GM19023 (cell line): ENCODE measurements around the gene LRRC8C.
"Not testable (repeated sequence)": the region's sequence is repeated elsewhere in the genome, so short reads cannot be mapped to it uniquely, and the experiment has no call there.

ENCODE experiments used
- ATAC-seq: cut with Tn5 transposase; IDR thresholded peaks from one replicate; pipeline ENCODE4 v1.9.1; 2021; ENCODE audit warnings: mild to moderate bottlenecking, moderate library complexity; ENCODE audit not compliant: unreplicated experiment

Gene LRRC8C

DNA sequence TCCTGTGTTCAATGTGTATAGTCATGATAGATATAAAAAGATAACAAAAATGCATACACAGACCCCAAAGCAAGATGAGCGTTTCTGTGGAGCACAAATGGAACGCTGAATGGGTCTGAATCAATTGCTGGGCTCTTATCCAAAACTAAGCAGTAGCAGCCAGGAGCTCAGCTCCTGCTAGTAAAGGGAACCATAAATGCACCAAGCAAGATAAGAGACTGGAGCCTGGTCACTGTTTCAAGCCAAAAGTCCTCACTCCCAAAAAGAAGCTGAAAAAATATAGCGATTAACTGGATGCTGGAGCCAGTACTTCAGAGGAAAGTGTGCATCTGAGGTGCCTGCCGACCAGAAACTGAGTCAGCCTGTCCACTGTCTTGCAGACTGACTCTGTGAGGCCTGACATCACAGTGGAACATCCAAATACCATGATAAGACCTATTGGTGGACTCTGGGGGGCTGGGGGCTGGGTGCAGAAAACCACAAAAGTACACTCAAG lies 68.9 kb downstream of the LRRC8C start:
- no peak for ATAC-seq

DNA sequence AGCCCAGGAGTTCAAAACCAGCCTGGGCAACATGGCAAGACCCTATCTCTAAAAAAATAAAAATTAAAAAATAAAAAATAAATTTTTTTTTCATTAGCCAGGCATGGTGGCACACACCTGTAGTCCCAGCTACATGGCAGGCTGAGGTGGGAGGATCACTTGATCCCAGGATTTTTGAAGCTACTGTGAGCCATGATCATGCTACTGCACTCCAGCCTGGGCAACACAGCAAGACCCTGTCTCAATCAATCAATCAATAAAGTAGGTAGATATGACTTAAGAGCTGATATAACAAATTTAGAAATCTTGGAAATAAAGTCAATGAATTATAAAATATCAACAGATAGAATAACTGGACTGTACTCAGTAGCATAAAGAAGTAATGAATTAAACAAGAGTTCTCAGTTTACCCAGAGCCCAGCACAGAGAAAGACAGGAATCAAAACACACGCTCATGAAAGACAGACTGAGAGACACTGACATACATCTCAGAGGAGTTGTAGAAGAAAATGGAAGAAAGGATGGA lies 69.7 kb downstream of the LRRC8C start:
- no peak for ATAC-seq

DNA sequence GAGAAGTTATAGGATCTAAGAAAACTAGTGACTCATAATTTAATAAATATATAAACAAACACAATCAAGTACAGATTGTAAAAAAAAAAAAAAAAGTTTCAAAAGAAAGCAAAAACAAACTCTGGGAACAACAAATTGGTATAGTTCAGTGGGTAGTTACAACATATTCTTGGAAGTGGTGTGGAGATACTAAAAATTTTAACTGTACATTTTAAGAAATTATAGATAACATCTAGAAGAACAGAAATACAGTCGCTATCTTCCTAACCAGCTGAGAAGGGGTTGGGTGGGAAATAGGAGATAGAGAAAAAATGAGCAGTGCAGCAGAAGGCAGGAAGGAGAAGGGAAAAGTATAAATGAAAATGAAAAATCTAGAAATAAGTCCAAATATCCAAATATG lies 70.5 kb downstream of the LRRC8C start:
- no peak for ATAC-seq

DNA sequence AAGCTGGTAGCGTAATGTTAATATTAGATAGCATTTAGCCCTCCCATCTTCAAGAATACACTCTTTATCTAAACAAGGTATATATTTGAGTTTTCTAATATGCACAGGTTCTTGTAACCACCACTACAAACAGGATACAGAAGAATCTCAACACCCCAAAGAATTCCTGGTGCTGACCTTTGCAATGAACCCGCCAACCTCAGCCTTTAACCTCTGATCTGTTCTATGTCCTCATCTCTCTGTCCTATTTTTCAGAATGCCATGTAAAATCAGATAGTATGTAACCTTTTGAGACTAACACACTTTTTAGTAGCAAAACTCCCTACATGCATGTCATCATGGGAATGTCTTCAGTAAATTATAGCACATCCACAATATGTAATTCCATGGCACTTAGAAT lies 71.1 kb downstream of the LRRC8C start:
- no peak for ATAC-seq

DNA sequence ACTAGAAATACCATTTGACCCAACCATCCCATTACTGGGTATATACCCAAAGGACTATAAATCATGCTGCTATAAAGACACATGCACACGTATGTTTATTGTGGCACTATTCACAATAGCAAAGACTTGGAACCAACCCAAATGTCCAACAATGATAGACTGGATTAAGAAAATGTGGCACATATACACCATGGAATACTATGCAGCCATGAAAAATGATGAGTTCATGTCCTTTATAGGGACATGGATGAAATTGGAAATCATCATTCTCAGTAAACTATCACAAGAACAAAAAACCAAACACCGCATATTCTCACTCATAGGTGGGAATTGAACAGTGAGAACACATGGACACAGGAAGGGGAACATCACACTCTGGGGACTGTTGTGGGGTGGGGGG lies 72.0 kb downstream of the LRRC8C start:
- ATAC-seq: not testable (repeated sequence)

DNA sequence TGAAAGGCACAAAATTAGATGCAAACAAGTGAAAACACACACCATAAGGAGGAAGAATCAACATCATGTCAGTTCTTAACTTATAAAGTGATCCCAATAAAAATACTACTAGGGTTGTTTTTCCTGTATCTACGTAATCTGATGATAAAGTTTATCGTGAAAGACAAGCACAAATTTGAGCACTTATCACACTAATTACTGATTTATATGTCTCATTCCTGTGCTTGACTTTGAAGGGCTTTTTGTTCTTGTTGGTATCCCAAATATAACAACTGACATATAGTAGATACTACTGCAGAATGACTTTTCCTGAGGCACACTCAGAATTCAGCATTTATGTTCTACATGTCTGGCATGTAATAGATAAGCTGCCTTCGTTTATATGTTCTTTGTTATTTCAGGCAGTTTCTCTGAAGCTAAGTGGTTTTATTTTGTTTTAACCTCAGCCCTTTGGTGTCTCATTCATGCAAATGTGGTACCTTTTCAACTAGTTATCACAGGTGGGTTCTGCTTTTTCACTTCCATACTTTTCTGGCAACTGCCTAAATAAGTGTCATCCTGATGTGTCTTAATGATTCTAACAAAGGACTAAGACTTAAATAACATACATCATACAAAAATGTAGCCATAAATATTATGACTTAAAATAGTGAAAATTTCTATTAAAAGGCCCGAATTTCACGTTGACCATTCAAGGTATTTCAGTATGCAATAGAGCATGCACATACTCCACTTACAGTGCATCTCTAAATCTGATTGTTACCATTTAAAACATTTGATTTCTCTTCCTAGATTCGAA lies 73.2 kb downstream of the LRRC8C start:
- no peak for ATAC-seq

DNA sequence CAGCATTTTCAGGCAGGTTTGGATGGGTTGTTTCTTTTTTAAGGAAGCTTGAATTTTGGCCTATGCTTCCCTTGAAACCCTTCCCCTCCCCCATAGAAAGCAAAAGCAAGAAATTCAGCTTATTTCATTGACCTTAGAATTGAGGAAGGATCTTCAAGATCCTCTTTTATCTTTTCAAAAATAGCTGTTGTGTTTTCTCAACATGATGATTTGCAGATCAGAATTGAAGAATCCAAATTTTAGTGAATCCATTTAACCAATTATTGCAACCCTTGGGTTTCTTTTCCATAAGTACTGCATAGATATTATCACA lies 73.7 kb downstream of the LRRC8C start:
- ATAC-seq: no peak

DNA sequence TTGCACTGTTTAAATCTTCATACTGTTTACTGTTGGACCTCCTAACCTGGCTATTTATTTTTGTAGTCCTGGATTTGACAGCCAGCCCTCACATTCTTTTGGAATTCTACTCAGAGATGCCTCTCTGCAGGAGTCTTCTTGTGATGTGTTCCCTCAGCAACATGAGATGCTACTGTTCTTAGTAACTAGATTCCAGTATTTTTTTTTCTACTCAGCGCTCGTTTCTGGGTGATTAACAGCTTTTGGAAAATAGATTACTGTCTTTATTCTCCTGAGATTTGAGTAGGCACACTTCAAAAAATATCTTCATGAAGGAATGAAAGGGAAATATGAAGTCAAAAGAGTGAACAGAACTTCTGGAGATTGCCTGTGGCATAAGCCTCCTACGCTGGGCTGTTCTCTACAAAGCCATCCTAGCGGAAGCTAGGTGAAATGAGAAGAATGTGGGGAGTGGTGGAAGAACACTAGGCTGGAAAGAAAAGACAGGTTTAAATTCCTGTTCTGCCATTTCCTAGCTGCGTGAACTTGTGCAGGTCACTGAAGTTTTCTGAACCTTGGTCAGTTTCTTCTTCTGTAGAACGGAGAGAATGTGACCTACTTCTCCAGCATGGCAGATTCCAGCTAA lies 75.9 kb downstream of the LRRC8C start:
- no peak for ATAC-seq

DNA sequence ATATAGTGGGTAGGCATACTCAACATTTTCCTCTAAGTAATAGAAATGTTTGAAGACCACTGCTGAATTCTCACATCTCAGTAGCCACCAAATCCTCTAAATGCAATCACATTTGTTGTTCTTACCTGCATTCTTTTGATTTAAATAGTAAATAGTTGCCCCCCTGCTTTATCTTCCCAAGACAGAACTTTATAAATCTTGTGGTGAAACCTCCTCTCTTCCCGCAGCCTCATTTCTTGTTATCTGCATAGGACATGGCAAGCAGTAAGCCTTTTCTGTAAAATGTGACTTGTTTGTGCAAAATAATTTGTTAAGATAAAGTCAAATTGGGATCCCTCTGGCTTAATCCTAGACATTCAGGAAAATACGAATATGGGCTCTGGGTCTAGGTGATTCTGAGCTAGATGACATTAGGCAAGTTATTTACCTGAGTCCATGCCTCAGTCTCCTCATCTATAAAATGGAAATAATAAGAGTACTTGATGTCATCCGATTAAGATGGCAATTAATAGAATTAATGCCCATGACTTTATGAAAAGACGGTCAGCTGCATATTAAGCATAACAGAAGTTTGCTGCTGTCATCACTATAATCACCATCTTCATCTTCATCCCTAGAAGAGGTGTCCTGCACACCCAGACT lies 77.7 kb downstream of the LRRC8C start:
- no peak for ATAC-seq

DNA sequence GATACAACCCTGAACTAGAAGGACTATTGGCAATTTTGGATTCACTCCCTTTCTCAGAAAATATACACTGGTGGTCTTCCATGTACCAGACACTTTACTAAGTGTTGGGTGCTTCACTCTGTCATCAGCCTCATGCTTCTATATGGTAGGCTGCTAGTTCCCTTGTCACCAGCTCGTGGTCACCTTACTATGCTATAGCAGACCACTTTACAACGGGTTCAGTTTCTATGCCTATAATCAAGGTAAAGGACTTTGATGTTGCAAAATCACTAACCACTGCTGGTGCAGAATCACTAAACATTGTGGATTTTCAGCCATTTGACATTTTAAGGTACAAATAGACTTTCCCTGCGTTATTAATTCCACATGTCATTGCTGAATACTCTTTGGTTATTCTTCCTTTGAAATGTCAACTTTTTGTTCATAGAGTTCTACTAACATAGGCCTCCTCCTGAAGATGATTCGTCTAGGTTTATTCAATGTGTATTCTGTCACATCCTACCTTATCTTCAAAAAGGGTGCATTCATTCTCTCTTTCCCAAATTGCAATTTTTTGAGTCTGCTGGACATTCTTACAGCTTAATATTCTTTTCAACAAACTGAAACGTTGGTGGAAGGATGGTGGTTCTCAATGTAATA lies 78.3 kb downstream of the LRRC8C start:
- no peak for ATAC-seq

DNA sequence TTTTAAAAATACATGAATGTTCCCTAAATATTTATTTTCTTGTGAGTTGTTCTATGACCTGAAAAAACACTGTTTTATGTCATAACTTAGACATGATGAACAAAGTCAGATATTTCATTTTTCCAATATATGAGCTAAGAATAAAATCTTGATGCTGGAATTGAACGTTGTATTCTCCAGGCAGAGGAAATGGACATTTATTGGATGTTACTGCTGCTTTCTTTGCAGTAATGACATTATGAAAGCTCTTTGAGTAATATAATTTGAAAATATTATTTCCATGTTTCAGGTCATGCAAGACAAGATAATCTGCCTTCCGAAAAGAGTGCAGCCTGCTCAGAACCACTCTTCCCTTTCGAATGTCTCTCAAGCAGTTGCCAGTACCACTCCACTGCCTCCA lies 79.5 kb downstream of the LRRC8C start:
- no peak for ATAC-seq

DNA sequence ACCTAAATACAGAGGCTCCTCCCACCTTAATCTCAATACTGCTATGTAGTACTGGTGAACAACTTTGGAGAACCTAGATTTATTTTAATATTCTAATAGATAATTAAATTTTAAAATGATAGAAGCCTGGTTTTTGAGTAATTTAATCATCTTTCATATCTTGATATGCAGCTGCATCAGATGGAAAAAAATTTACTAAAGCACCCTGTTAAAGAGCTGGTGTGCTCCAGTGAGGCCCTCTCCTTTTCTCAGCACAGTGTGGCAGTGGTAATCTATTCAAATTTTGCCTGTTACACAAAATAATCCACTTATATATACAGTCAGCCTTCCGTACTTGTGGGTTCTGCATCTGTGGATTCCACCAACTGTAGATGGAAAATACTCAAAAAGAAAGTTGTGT lies 82.8 kb downstream of the LRRC8C start:
- no peak for ATAC-seq

DNA sequence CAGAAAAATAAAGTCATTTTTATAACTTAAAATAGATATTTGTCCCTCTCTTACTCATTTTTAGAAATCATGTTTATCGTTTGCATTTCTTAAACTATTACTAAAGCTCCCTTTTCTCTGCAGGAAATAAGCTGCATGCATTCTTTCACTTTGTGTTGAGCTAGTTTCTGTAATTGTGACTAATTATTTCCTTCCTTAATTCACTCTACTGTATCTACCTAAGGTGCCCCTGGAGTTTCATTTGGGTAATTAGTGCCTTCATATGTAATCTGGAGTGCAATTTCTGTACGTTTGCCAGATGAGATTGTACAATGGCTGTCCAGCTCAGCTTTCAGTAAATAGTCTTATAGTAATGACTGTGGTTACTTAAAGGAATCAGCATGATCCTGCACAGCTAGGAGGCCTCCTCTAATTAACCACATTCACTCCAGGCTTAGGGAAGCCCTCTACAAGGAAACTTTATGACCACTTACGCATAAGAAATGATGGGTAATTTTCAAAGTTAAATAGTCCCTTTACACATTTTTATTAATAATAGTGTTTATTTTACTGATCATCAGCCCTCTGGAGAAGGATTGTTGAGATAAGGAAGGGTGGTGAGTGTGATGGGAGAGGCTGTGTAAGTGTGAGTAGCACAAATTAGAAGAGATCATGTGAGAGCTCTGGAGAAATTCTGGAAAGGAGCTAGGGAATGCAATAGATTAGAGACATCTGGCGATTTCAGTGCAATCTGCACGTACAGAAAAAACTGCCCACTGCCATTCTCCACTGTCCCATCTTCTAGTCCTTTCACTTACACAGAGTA lies 86.8 kb downstream of the LRRC8C start:
- ATAC-seq: peak; percentile 68

DNA sequence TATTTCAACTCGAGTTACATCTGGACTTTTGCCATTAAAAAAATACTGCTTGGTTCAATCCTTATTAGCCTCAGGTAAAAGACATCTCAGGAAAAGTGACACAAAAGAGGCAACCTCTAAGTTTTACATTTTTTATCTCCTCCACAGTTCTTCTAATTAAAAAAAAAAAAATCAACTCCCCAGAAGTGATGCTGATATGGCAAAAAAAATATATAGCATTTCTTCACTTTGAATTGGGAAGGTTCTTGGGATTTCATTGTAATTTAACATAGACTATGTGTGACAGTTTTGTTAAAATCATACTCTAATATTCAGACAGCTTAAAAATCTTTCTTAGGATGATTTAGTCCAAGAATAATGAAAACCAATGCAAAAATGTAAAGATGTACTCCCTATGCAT lies 87.9 kb downstream of the LRRC8C start:
- ATAC-seq: no peak

DNA sequence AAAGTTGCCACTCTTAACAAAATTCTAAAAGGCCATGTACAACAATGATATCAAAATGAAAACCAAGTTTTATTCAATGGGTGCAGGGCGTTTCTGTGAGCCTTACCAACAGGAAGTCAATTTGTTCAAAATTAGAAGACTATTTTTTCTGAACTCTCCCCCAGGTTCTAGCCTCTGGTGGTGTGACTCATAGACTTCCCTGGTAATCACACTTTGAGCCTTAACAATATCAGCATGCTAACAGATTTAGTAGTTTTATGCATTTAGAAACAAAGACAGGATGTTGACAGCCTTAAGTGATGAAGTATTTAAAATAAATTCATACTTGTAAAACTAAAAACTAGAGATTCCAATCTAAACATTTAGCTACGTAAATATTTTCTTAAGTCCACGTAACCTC lies 88.4 kb downstream of the LRRC8C start:
- ATAC-seq: no peak

DNA sequence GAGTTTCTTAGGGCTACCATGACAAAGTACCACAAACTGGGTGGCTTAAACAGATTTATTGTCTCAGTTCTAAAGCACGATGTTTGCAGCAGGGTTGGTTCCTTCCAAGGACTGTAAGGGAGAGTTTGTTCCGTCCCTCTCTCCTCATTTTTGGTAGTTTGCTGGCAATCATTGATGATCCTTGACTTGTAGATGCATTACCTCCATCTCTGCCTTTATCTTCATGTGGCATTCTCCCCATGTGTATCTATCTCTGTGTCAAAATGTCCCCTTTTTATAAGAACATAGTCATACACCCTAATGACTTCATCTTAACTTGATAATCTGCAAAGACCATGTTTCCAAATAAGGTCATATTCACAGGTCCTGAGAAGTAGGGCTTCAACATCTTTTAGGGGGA lies 90.2 kb downstream of the LRRC8C start:
- ATAC-seq: no peak

DNA sequence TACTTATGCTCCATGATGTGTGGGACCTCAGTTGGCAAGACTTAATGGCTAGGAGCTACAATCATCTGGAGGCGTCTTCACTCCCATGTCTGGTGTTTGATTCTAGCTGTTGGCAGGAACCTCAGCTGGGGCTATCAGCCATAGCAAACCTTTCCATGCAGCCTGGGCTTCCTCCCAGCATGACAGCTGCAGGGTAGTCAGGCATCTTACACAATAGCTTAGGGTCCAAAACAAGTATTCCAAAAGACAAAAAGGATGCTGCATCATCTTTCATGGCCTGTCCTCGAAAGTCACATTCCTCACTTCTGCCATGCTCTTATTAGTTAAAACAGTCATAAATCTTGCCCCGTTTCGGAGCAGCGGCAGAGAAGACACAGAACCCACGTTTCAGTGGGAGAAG lies 90.9 kb downstream of the LRRC8C start:
- no peak for ATAC-seq

DNA sequence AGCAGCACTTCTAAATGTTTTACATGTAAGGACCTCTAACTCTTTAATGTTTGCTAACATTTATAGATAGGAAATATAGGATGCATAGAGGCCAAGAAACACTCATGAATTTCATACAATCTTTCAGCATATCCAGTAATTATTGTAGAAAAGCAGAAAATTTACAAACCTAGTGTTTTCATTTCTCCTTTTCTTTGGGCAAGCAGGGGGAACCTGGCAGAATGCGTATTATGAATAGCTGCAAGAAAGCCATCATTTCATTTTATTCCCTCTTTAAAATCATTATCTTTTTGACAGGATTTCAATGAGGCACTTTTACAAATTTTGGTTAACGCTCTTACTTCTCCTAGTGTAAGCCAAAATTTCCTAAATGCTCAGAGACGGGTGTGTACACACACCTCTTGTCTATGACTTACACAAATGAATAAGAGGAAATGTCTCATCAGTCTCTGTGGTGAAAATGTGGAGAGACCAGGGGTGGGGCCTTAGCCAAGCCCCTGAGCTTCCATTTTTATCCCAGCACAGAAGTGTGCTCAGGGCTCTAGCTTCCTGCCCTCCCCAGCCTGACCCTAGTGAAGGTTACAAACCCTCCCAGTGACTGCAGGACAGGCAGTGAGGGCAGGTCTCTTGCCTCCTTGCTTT lies 91.6 kb downstream of the LRRC8C start:
- peak; percentile 74 for ATAC-seq

DNA sequence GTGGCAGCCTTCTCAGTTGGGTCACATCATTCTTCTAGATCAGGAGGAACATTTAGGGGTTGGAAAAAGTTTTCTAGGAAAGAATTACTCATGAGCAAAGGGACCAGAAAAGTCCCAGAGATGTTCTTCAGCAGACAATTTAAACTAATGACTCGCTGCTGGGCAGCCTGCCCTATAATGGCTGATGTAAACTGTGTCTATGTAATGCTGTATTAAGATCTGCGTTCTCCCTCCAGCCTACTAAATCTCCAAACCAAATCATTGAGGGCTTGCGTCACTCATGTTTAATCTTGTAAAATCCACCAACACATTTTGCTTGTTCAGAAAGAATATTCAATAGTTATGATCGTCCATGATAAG lies 92.1 kb downstream of the LRRC8C start:
- no peak for ATAC-seq

DNA sequence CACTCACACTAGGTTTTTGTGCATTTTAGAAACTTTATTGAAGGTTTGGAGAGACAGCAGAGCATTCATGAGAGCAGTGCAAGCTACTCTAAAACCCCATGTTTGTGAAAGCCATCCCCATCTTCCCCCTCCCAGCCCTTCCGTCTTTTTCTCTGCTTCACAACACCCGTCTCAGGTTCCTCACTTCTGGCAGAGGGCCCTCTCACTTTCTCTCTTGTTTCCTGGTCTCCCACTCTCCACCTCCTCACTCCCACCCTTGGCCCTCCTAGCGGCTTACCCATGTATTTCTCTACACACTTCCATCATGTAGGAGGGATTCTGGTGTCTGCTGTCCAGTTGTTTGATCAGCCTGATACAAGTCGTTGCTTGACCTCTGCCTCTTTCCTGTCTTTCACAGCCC lies 92.7 kb downstream of the LRRC8C start:
- ATAC-seq: no peak
